Measurements from ENCODE around the gene FAIM2. TPM values are rescaled to one million over a fixed set of nuclear protein-coding genes. Genes with fewer than 3 reads are reported as not detected.

FAIM2 gene
- total RNA-seq, 1 experiment from 2014 or later: not detected

GRCh38 chr12:49924628-49925246, 21.0 kb upstream of the FAIM2 start:
- in situ Hi-C loops (cut with HindIII; ENCODE audit: low pct_unique_long_range_greater_than_20kb, low sequenced_read_pairs): no loop called here
- DNase-seq (ENCODE audit: low read depth, low spot score): no peak

GRCh38 chr12:49923880-49924556, 20.3 kb upstream of the FAIM2 start:
- no peak for DNase-seq (ENCODE audit: low read depth, low spot score)
- in situ Hi-C loops (cut with HindIII; ENCODE audit: low pct_unique_long_range_greater_than_20kb, low sequenced_read_pairs): no loop called here

GRCh38 chr12:49923035-49923644, 19.4 kb upstream of the FAIM2 start:
- no peak for DNase-seq (ENCODE audit: low read depth, low spot score)
- in situ Hi-C loops (cut with HindIII; ENCODE audit: low pct_unique_long_range_greater_than_20kb, low sequenced_read_pairs): no loop called here

GRCh38 chr12:49922349-49923034, 18.8 kb upstream of the FAIM2 start:
- DNase-seq (ENCODE audit: low read depth, low spot score): no peak
- in situ Hi-C loops (cut with HindIII; ENCODE audit: low pct_unique_long_range_greater_than_20kb, low sequenced_read_pairs): no loop called here

GRCh38 chr12:49921936-49922335, 18.2 kb upstream of the FAIM2 start:
- DNase-seq (ENCODE audit: low read depth, low spot score): no peak
- in situ Hi-C loops (cut with HindIII; ENCODE audit: low pct_unique_long_range_greater_than_20kb, low sequenced_read_pairs): no loop called here

GRCh38 chr12:49921299-49921698, 17.6 kb upstream of the FAIM2 start:
- no peak for DNase-seq (ENCODE audit: low read depth, low spot score)
- in situ Hi-C loops (cut with HindIII; ENCODE audit: low pct_unique_long_range_greater_than_20kb, low sequenced_read_pairs): no loop called here

GRCh38 chr12:49920915-49921286, 17.2 kb upstream of the FAIM2 start:
- in situ Hi-C loops (cut with HindIII; ENCODE audit: low pct_unique_long_range_greater_than_20kb, low sequenced_read_pairs): no loop called here
- no peak for DNase-seq (ENCODE audit: low read depth, low spot score)

- in situ Hi-C loops (cut with HindIII; ENCODE audit: low pct_unique_long_range_greater_than_20kb, low sequenced_read_pairs): no loop called here
- DNase-seq (ENCODE audit: low read depth, low spot score): no peak
These were observed 16.7 kb upstream of the FAIM2 start for GRCh38 chr12:49920241-49920914.

- in situ Hi-C loops (cut with HindIII; ENCODE audit: low pct_unique_long_range_greater_than_20kb, low sequenced_read_pairs): no loop called here
- no peak for DNase-seq (ENCODE audit: low read depth, low spot score)
These were observed 14.1 kb upstream of the FAIM2 start for GRCh38 chr12:49917788-49918173.

- no peak for DNase-seq (ENCODE audit: low read depth, low spot score)
- in situ Hi-C loops (cut with HindIII; ENCODE audit: low pct_unique_long_range_greater_than_20kb, low sequenced_read_pairs): no loop called here
These were observed 13.6 kb upstream of the FAIM2 start for GRCh38 chr12:49917166-49917787.

GRCh38 chr12:49916129-49916919, 12.6 kb upstream of the FAIM2 start:
- DNase-seq (ENCODE audit: low read depth, low spot score): peak; percentile 13
- in situ Hi-C loops (cut with HindIII; ENCODE audit: low pct_unique_long_range_greater_than_20kb, low sequenced_read_pairs): no loop called here

- in situ Hi-C loops (cut with HindIII; ENCODE audit: low pct_unique_long_range_greater_than_20kb, low sequenced_read_pairs): no loop called here
- DNase-seq (ENCODE audit: low read depth, low spot score): no peak
These were observed 8.9 kb upstream of the FAIM2 start for GRCh38 chr12:49912345-49913255.

- DNase-seq (ENCODE audit: low read depth, low spot score): no peak
- in situ Hi-C loops (cut with HindIII; ENCODE audit: low pct_unique_long_range_greater_than_20kb, low sequenced_read_pairs): no loop called here
These were observed 7.5 kb upstream of the FAIM2 start for GRCh38 chr12:49911213-49911605.

- in situ Hi-C loops (cut with HindIII; ENCODE audit: low pct_unique_long_range_greater_than_20kb, low sequenced_read_pairs): no loop called here
- DNase-seq (ENCODE audit: low read depth, low spot score): no peak
These were observed 6.9 kb upstream of the FAIM2 start for GRCh38 chr12:49910331-49911212.

- in situ Hi-C loops (cut with HindIII; ENCODE audit: low pct_unique_long_range_greater_than_20kb, low sequenced_read_pairs): no loop called here
- no peak for DNase-seq (ENCODE audit: low read depth, low spot score)
These were observed 6.1 kb upstream of the FAIM2 start for GRCh38 chr12:49909826-49910225.

All from SK-MEL-5 (cell line).